ENCODE data around the gene PDZD2. TPM values are rescaled to one million over a fixed set of nuclear protein-coding genes. Genes with fewer than 3 reads are reported as not detected.

Gene PDZD2
- total and polyA plus RNA-seq, 2 donors (not counting 3 experiments of a cell fraction or from before 2014, with no cell fraction given): 0.66 to 6.9 TPM

DNA sequence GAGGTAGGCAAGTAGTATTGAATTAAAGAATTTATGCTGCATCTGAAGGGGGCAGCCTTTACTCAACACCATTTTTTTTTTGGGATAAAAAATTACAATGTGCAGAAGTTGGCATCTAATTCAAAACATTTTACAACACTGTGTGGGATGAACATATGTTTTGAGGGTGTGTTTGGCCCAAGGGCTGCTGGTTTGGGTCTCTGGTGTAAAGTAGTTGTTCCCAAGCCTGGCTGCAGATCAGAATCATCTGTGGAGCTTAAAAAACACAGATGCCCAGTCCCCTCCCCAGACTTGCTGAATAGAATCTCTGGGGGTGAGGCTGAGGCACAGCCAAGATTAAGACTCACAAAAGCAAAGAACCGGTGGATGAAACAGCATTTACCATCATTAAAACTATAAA is 33.0 kb upstream of the PDZD2 start:
- no peak overlapping the region for H3K4me2 ChIP-seq (ENCODE audit: insufficient read depth, low read length)
- H3K9me1 ChIP-seq (replicated peaks; ENCODE audit: control insufficient read depth, extremely low read depth, insufficient read depth, low read length): no peaks in the 10 kb centered on the region
- no peak overlapping the region for H3K4me3 ChIP-seq (replicated peaks in 1 of 3; ENCODE audit: insufficient read depth in 1 of 3, low read depth in 1 of 3, low read length in 3 of 3)
- FAIRE-seq (no peak), DNase-seq (ENCODE audit: low read depth, low spot score) (no peak)
- ChIA-PET CTCF (no interaction called here), POLR2A (no interaction called here)
- no peaks in the 10 kb centered on the region for H3K27me3 ChIP-seq (ENCODE audit: control insufficient read depth in 2 of 2, insufficient read depth in 2 of 2, low read length in 2 of 2)
- H3K9ac ChIP-seq (replicated peaks; ENCODE audit: extremely low read depth, insufficient read depth, low read length): no peak overlapping the region
- no peaks in the 10 kb centered on the region for H3K79me2 ChIP-seq (ENCODE audit: control insufficient read depth, insufficient read depth, low read length)
- no peak overlapping the region for H2AFZ ChIP-seq (ENCODE audit: low read depth, low read length)
- H4K20me1 ChIP-seq (replicated peaks; ENCODE audit: control insufficient read depth, extremely low read depth, insufficient read depth, low read length): no peaks in the 10 kb centered on the region
- dilution Hi-C loops (cut with MboI; ENCODE audit: extremely low pct_ligation_motif_present, low sequenced_read_pairs) (no loop called here), intact Hi-C loops (cut with micrococcal nuclease) (no loop called here)
- no TSS peak for BruUV-seq (replicated peaks)
- H3K4me1 ChIP-seq (ENCODE audit: control insufficient read depth, extremely low read depth, insufficient read depth, low read length): no peaks in the 10 kb centered on the region
- no peak overlapping the region for H3K27ac ChIP-seq (ENCODE audit: insufficient read depth, low read depth, low read length)
- no peaks in the 10 kb centered on the region for H3K9me3 ChIP-seq (replicated peaks; ENCODE audit: control insufficient read depth, insufficient read depth, low read length)
- TF ChIP-seq MYC (IDR thresholded peaks at IDR 0.05; ENCODE audit: low read depth, low read length): no peak
- TF ChIP-seq, protein P1, sequence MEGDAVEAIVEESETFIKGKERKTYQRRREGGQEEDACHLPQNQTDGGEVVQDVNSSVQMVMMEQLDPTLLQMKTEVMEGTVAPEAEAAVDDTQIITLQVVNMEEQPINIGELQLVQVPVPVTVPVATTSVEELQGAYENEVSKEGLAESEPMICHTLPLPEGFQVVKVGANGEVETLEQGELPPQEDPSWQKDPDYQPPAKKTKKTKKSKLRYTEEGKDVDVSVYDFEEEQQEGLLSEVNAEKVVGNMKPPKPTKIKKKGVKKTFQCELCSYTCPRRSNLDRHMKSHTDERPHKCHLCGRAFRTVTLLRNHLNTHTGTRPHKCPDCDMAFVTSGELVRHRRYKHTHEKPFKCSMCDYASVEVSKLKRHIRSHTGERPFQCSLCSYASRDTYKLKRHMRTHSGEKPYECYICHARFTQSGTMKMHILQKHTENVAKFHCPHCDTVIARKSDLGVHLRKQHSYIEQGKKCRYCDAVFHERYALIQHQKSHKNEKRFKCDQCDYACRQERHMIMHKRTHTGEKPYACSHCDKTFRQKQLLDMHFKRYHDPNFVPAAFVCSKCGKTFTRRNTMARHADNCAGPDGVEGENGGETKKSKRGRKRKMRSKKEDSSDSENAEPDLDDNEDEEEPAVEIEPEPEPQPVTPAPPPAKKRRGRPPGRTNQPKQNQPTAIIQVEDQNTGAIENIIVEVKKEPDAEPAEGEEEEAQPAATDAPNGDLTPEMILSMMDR (IDR thresholded peaks at IDR 0.05; ENCODE audit: extremely low read depth in 1 of 2, insufficient read depth in 1 of 2, low read depth in 1 of 2, low read length in 2 of 2): no peak
- TF ChIP-seq POLR2A (IDR thresholded peaks at IDR 0.05; ENCODE audit: low read depth, low read length): no peak
- no peak for TF ChIP-seq POLR2AphosphoS5 (IDR thresholded peaks at IDR 0.05; ENCODE audit: insufficient read depth, low read depth, low read length)
- TF ChIP-seq, protein P2, sequence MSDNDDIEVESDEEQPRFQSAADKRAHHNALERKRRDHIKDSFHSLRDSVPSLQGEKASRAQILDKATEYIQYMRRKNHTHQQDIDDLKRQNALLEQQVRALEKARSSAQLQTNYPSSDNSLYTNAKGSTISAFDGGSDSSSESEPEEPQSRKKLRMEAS (IDR thresholded peaks at IDR 0.05; ENCODE audit: insufficient read depth, insufficient read length): no peak
- no peak for TF ChIP-seq GATA2 (IDR thresholded peaks at IDR 0.05; ENCODE audit: insufficient read depth, insufficient read length, low read depth, low read length)
- no peak for TF ChIP-seq EZH2 (IDR thresholded peaks at IDR 0.05; ENCODE audit: borderline replicate concordance, low read depth, low read length, severe bottlenecking)
- no peak for TF ChIP-seq JUN (IDR thresholded peaks at IDR 0.05; ENCODE audit: borderline replicate concordance, insufficient read depth, insufficient read length, low read depth)
- no peak for TF ChIP-seq FOS (IDR thresholded peaks at IDR 0.05; ENCODE audit: borderline replicate concordance, insufficient read depth, low read length)
- H3K36me3 ChIP-seq (ENCODE audit: control insufficient read depth in 2 of 2, extremely low read depth in 1 of 2, insufficient read depth in 2 of 2, low read length in 2 of 2): no peaks in the 10 kb centered on the region

All from endothelial cell of umbilical vein (primary cell).